Motor neuron (in vitro differentiated cells): ENCODE measurements around the gene SNX12. TPM values are rescaled to one million over a fixed set of nuclear protein-coding genes. Genes with fewer than 3 reads are reported as not detected.

ENCODE experiments used
- total RNA-seq, 8 experiments: library from RNA; unstranded; fragments of 300-600 nt; gene quantifications; 2 replicates each; pipeline versions ENCODE4 v1.2.3 to v1.2.4, GENCODE V29; 2022

Gene SNX12
- total RNA-seq, 8 experiments from 2014 or later, result 35.8 to 75.0 (median 45.6) TPM

Other genes starting within 250 kb of the SNX12 start
- under 1 TPM in 2 of 8 experiments, not detected in 6; 0.10 to 0.14 TPM for gene TEX11, start 159.6 kb downstream of the SNX12 start, total RNA-seq
- 10 to 100 TPM in 4 of 8 experiments, 1 to 10 TPM in 2, not detected in 2; 1.7 to 28.9 (median 16.6) TPM for gene SLC7A3, start 137.2 kb downstream of the SNX12 start, total RNA-seq
- gene FOXO4, start 27.5 kb upstream of the SNX12 start, total RNA-seq, result 10 to 100 TPM in 1 of 8 experiments, 1 to 10 TPM in 7; 2.8 to 11.9 (median 5.1) TPM
- not detected for gene CXorf65, start 38.4 kb upstream of the SNX12 start, total RNA-seq
- under 1 TPM in 6 of 8 experiments, not detected in 2; 0.11 to 0.77 (median 0.22) TPM for gene IL2RG, start 43.2 kb upstream of the SNX12 start, total RNA-seq
- gene MED12, start 50.3 kb upstream of the SNX12 start, total RNA-seq, result 10 to 100 TPM; 14.5 to 40.8 (median 19.7) TPM
- 10 to 100 TPM in 5 of 8 experiments, under 1 TPM in 3; 0.20 to 16.0 (median 10.8) TPM for gene NLGN3, start 76.5 kb upstream of the SNX12 start, total RNA-seq
- gene GJB1, start 154.9 kb upstream of the SNX12 start, total RNA-seq, result under 1 TPM in 3 of 8 experiments, not detected in 5; 0.14 to 0.52 (median 0.33) TPM
- 10 to 100 TPM in 7 of 8 experiments, 1 to 10 TPM in 1; 9.5 to 33.9 (median 26.1) TPM for gene ZMYM3, start 185.8 kb upstream of the SNX12 start, total RNA-seq
- gene NONO, start 215.3 kb upstream of the SNX12 start, total RNA-seq, result 100 to 1,000 TPM; 276 to 526 (median 303) TPM
- gene ITGB1BP2, start 233.4 kb upstream of the SNX12 start, total RNA-seq, result 1 to 10 TPM in 5 of 8 experiments, under 1 TPM in 3; 0.56 to 2.7 (median 1.2) TPM